Measurements from ENCODE around the gene ZNF684.
"Not testable (repeated sequence)": the region's sequence is repeated elsewhere in the genome, so short reads cannot be mapped to it uniquely, and the experiment has no call there.

The ZNF684 gene

GRCh38 chr1:40531381-40532061 is at the start of gene ZNF684:
ZNF684 (plus strand) TSS chr1:40531637; CDS start chr1:40533167, 1,530 bp downstream.
- Mint-ChIP-seq H3K27me3 (peaks cover 7% of the 10 kb centered on the region), H3K4me3 (peak within 1 kb of the TSS; percentile 95 to 96), H3K9me3 (peaks cover 12 to 15% of the 10 kb centered on the region in 2 donors), H3K4me1 (peaks cover 24% of the 10 kb centered on the region), H3K27ac (peak within 1 kb of the TSS; percentile 93 to 95)
- peak; percentile 98 for ATAC-seq
- DNase-seq, result peak; percentile 62 to 83

DNA sequence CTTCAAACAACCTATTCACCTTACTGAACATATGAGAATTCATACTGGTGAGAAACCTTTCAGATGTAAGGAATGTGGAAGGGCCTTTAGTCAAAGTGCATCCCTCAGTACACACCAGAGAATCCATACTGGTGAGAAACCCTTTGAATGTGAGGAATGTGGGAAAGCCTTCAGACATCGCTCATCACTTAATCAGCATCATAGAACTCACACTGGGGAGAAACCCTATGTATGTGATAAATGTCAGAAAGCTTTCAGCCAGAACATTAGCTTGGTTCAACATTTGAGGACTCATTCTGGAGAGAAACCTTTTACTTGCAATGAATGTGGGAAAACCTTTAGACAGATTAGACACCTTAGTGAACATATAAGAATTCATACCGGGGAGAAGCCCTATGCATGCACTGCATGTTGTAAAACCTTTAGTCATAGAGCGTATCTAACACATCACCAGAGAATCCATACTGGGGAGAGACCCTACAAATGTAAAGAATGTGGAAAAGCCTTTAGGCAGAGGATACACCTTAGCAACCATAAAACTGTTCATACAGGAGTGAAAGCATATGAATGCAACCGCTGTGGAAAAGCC is 36.0 kb upstream of the ZNF684 start:
- Mint-ChIP-seq H3K27ac (no peak overlapping the region), H3K4me1 (no peaks in the 10 kb centered on the region), H3K4me3 (no peak overlapping the region), H3K27me3 (no peaks in the 10 kb centered on the region), H3K9me3 (peaks cover 60 to 66% of the 10 kb centered on the region in 2 donors)
- ATAC-seq, result no peak
- no peak for DNase-seq

GRCh38 chr1:40502651-40503050 is 28.8 kb upstream of the ZNF684 start:
- not testable (repeated sequence) for DNase-seq, H3K4me1 Mint-ChIP-seq, H3K4me3 Mint-ChIP-seq, ATAC-seq, H3K27ac Mint-ChIP-seq, H3K27me3 Mint-ChIP-seq
- H3K9me3 Mint-ChIP-seq, result peaks cover 55 to 59% of the 10 kb centered on the region in 2 donors

- Mint-ChIP-seq H3K27me3 (no peaks in the 10 kb centered on the region), H3K27ac (peak overlapping the region in 1 of 2 donors; percentile 96), H3K4me3 (peak overlapping the region; percentile 86 to 88), H3K9me3 (peaks cover 36% of the 10 kb centered on the region in 2 donors), H3K4me1 (peaks cover 10% of the 10 kb centered on the region)
- ATAC-seq (no peak), DNase-seq (no peak)
These were observed 23.5 kb upstream of the ZNF684 start for GRCh38 chr1:40507973-40508372.

- peak within 1 kb of the TSS; percentile 86 to 88 for H3K4me3 Mint-ChIP-seq
- no peaks in the 10 kb centered on the region for H3K27me3 Mint-ChIP-seq
- H3K9me3 Mint-ChIP-seq, result peaks cover 31 to 33% of the 10 kb centered on the region in 2 donors
- DNase-seq, result peak; percentile 83 to 89
- H3K4me1 Mint-ChIP-seq, result peaks cover 10% of the 10 kb centered on the region
- ATAC-seq, result peak; percentile 99
- H3K27ac Mint-ChIP-seq, result peak within 1 kb of the TSS; percentile 85 to 96
These were observed 22.8 kb upstream of the ZNF684 start, which contains the start of gene EXO5 for GRCh38 chr1:40508375-40509341. EXO5 (plus strand) TSS chr1:40508767; CDS start chr1:40514545, 5,778 bp downstream.

DNA sequence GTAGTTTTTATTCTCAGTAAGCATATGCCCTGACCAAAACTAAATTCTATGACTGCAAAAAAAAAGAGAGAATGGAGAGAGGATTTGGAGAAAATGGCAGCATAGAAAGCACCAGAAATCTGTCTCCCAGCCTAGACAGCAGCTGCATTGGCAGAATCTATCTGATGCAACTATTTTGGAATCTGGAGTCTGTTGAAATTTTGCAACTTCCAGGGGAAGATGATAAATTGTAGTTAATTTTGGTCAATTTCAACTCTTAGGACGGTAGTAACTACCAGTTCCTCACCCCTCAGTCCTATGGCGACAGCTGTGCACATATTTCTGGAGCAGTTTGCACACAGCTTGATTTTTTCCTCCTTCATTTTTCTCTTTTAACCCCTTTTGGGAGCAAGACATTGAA is 11.9 kb upstream of the ZNF684 start:
- ATAC-seq (no peak), DNase-seq (no peak)
- H3K27ac Mint-ChIP-seq, result no peak overlapping the region
- H3K4me3 Mint-ChIP-seq, result no peak overlapping the region
- no peaks in the 10 kb centered on the region for H3K27me3 Mint-ChIP-seq
- peaks cover 32 to 65% of the 10 kb centered on the region in 2 donors for H3K9me3 Mint-ChIP-seq
- no peaks in the 10 kb centered on the region for H3K4me1 Mint-ChIP-seq

DNA sequence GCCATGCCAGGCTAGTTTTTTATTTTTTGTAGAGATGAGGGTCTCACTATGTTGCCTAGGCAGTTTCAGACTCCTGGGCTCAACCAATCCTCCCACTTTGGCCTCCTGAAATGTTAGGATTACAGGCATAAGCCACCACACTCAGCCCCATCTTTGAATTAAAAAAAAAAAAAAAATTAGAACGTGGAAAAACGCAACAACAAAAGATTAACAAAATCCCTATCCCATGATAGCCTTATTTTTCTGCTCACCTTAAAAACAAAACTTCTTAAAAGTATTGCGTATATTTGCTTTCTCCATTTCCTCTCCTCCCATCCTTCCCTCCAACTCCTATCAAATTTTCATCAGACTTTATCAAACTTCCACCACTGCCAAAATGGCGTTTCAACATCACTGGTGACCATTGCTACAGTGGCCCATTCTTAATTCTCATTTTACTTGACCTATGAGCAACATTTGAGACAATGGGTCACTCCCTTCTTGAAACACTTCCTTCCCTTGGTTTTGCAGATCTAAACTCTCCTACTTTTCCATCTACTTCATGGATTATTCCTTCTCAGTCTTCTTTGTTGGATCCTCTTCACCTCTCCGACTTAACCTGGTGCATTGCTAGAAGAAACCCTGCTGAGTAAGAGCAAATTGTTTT is 579 bp upstream of the ZNF684 start:
- Mint-ChIP-seq H3K27ac (peak overlapping the region; percentile 93 to 95), H3K4me3 (peak overlapping the region; percentile 95 to 96), H3K27me3 (peaks cover 12% of the 10 kb centered on the region), H3K9me3 (peaks cover 16 to 21% of the 10 kb centered on the region in 2 donors), H3K4me1 (peaks cover 24% of the 10 kb centered on the region)
- DNase-seq (no peak), ATAC-seq (peak; percentile 19)

- peaks cover 7% of the 10 kb centered on the region for H3K27me3 Mint-ChIP-seq
- H3K4me3 Mint-ChIP-seq, result peak overlapping the region; percentile 95 to 96
- peak overlapping the region; percentile 93 to 95 for H3K27ac Mint-ChIP-seq
- H3K4me1 Mint-ChIP-seq, result peaks cover 24% of the 10 kb centered on the region
- DNase-seq, result no peak
- no peak for ATAC-seq
- peaks cover 12 to 15% of the 10 kb centered on the region in 2 donors for H3K9me3 Mint-ChIP-seq
These were observed 589 bp downstream of the ZNF684 start for GRCh38 chr1:40532062-40532389.

DNA sequence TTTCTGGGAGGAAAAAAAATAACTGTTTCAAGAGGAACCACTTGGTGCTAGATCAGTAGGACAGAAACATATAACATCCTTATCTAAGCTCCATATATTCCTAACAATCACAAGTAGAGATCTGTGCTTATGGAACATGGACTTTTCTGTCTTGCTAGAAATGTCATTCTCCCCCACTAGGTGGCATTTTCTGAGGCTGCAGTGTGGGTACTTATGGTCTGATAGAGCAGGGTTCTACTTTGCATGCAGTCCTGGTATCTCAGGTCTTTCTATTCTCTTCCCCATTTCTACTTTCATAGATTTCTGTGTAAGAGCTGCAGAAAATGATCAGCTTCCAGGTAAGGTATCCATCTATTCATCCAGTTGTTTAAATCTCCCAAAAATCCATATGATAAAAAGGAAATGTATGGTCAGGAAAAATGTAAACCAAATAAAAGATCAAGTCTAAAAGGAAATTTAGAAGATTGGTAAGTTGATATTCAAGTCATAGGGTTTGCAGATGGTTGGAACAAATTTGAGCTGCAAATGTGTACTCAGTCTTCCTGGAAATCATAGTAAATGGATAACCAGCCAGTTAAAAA is 1.5 kb downstream of the ZNF684 start:
- ATAC-seq (peak; percentile 56), DNase-seq (peak; percentile 5 to 31)
- peaks cover 7% of the 10 kb centered on the region for H3K27me3 Mint-ChIP-seq
- peaks cover 10 to 12% of the 10 kb centered on the region in 2 donors for H3K9me3 Mint-ChIP-seq
- peak overlapping the region; percentile 95 to 96 for H3K4me3 Mint-ChIP-seq
- peaks cover 24% of the 10 kb centered on the region for H3K4me1 Mint-ChIP-seq
- H3K27ac Mint-ChIP-seq, result no peak overlapping the region

- H3K9me3 Mint-ChIP-seq, result peaks cover 10 to 12% of the 10 kb centered on the region in 2 donors
- H3K4me3 Mint-ChIP-seq, result no peak overlapping the region
- no peak for ATAC-seq
These were observed 3.2 kb downstream of the ZNF684 start for GRCh38 chr1:40534589-40534988.

DNA sequence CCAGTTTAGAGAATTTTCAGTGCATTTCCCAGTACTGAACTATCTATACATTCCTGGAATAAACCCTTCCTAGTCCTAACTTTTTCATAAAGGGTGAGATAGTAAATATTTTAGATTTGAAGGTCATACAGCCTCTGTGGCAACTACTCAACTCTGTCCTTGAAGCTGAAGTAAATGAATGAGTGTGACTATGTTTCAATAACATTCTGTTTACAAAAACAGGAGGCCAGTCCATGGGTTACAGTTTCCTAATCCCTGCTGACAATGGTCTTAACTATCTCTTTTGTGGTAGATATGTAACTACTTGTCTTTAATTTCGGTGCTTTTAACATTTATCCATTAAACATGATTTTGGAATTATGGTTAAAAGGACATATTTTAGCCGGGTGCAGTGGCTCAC is 4.3 kb downstream of the ZNF684 start:
- no peak overlapping the region for H3K27ac Mint-ChIP-seq
- H3K27me3 Mint-ChIP-seq, result no peaks in the 10 kb centered on the region
- no peak overlapping the region for H3K4me3 Mint-ChIP-seq
- H3K4me1 Mint-ChIP-seq, result peaks cover 21% of the 10 kb centered on the region
- no peak for DNase-seq
- peaks cover 2 to 6% of the 10 kb centered on the region in 2 donors for H3K9me3 Mint-ChIP-seq
- no peak for ATAC-seq

More at GRCh38 chr1:40534589-40534988, 3.2 kb downstream of the ZNF684 start:
- peaks cover 24% of the 10 kb centered on the region for H3K4me1 Mint-ChIP-seq
- no peak for DNase-seq
- no peak overlapping the region for H3K27ac Mint-ChIP-seq
- H3K27me3 Mint-ChIP-seq, result no peaks in the 10 kb centered on the region

DNA sequence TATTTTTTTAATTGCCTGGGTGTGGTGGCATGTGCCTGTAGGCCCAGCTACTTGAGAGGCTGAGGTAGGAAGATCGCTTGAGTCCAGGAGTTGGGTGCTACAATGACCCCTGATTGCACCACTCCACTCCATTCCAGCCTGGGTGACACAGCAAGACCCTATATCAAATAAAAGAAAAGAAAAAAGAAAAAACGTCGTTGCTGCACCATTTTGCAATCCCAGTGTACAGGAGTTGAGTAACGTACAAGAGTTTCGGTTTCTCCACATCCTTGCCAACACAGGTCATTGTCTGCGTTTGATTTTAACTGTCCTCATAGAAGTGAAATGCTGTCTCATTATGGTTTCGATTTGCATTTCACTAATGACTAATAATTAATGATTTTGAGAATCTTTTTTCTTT is 7.9 kb downstream of the ZNF684 start:
- Mint-ChIP-seq H3K27me3 (no peaks in the 10 kb centered on the region), H3K4me3 (no peak overlapping the region), H3K27ac (no peak overlapping the region), H3K4me1 (no peaks in the 10 kb centered on the region), H3K9me3 (peaks cover 0 to 7% of the 10 kb centered on the region in 2 donors)
- no peak for ATAC-seq
- no peak for DNase-seq

GRCh38 chr1:40546957-40547356 is 15.5 kb downstream of the ZNF684 start:
- DNase-seq, result no peak
- Mint-ChIP-seq H3K4me3 (no peak overlapping the region), H3K27me3 (no peaks in the 10 kb centered on the region), H3K4me1 (no peaks in the 10 kb centered on the region), H3K27ac (no peak overlapping the region), H3K9me3 (peaks cover 27 to 35% of the 10 kb centered on the region in 2 donors)
- ATAC-seq, result no peak

GRCh38 chr1:40553017-40553416 is 21.6 kb downstream of the ZNF684 start:
- no peaks in the 10 kb centered on the region for H3K4me1 Mint-ChIP-seq
- ATAC-seq (no peak), DNase-seq (no peak)
- peaks cover 0 to 4% of the 10 kb centered on the region in 2 donors for H3K9me3 Mint-ChIP-seq
- no peak overlapping the region for H3K27ac Mint-ChIP-seq
- H3K27me3 Mint-ChIP-seq, result no peaks in the 10 kb centered on the region
- H3K4me3 Mint-ChIP-seq, result no peak overlapping the region

- not testable (repeated sequence) for DNase-seq, H3K9me3 Mint-ChIP-seq, H3K27me3 Mint-ChIP-seq, ATAC-seq, H3K27ac Mint-ChIP-seq, H3K4me1 Mint-ChIP-seq, H3K4me3 Mint-ChIP-seq
These were observed 23.4 kb downstream of the ZNF684 start for GRCh38 chr1:40554807-40555206.
